Kidney (tissue), 14 donors: Measurements from ENCODE around the gene LEUTX. TPM values are rescaled to one million over a fixed set of nuclear protein-coding genes. Genes with fewer than 3 reads are reported as not detected.
"Not testable (repeated sequence)": the region's sequence is repeated elsewhere in the genome, so short reads cannot be mapped to it uniquely, and the experiment has no call there.

Source experiments
- DNase-seq, 5 donors: peaks; one replicate each; pipeline ENCODE4 v3.0.0-alpha.2; 2013 to 2020
- FAIRE-seq: peaks from 2 replicates; lab custom pipeline; 2012; peaks lifted over from hg19 to GRCh38; lab: Jason Lieb, UNC
- H3K27ac ChIP-seq, 2 donors: one replicate each; pipeline ENCODE4 v1.7.0; 2013; ENCODE audit warnings: low read depth in 2 of 2, low read length in 2 of 2, inconsistent platforms in 1 of 2
- H3K27me3 ChIP-seq: one replicate; pipeline ENCODE4 v1.7.1; 2013; ENCODE audit warnings: low read length, inconsistent platforms; ENCODE audit not compliant: control insufficient read depth, insufficient read depth
- H3K36me3 ChIP-seq, 3 donors: one replicate each; pipeline versions ENCODE4 v1.7.0 to v1.7.1; 2013; ENCODE audit warnings: low read length in 3 of 3, control low read depth in 1 of 3, inconsistent platforms in 1 of 3; ENCODE audit not compliant: insufficient read depth in 3 of 3, control insufficient read depth in 2 of 3
- H3K4me1 ChIP-seq, 3 donors: one replicate each; pipeline versions ENCODE4 v1.7.0 to v1.7.1; 2013; ENCODE audit warnings: low read length in 3 of 3, inconsistent platforms in 1 of 3, low read depth in 1 of 3; ENCODE audit not compliant: control insufficient read depth in 2 of 3, insufficient read depth in 2 of 3
- H3K4me3 ChIP-seq, 3 donors: one replicate each; pipeline versions ENCODE4 v1.7.0 to v1.8.1; 2013; ENCODE audit warnings: low read length in 3 of 3, control low read depth in 1 of 3, inconsistent platforms in 1 of 3
- H3K9ac ChIP-seq, 3 donors: one replicate each; pipeline versions ENCODE4 v1.7.0 to v1.7.1; 2013; ENCODE audit warnings: low read length in 3 of 3, control low read depth in 1 of 3, inconsistent platforms in 1 of 3
- H3K9me3 ChIP-seq, 3 donors: one replicate each; pipeline versions ENCODE4 v1.7.0 to v1.7.1; 2013; ENCODE audit warnings: low read length in 3 of 3, control low read depth in 1 of 3, inconsistent platforms in 1 of 3; ENCODE audit not compliant: control insufficient read depth in 2 of 3, insufficient read depth in 1 of 3
- CTCF ChIP-seq: IDR thresholded peaks from 3 replicates; pipeline ENCODE4 v1.5.1; 2012; ENCODE audit warnings: mild to moderate bottlenecking, moderate library complexity, borderline replicate concordance; ENCODE audit not compliant: insufficient read depth; ENCODE audit errors: extremely low read depth
- intact Hi-C: fragments of 100-400 bp; cut with DNase I; formaldehyde crosslinking; loops from one replicate; pipeline ENCODE4 v1.11.1; 2022
- polyA plus RNA-seq: library from polyadenylated mRNA; stranded (reverse); fragments of 350-450 nt; fragmentation: Illumina TruSeq; extraction: RNeasy Lipid Tissue Mini Kit (QIAGEN cat#74804); gene quantifications from one replicate; pipeline ENCODE4 v1.2.3, GENCODE V29; 2014; ENCODE audit warnings: low read depth, low replicate concordance; ENCODE audit not compliant: insufficient read depth
- total RNA-seq: library from RNA; stranded (reverse); fragmentation: NEBNext Ultra II Directional; extraction: Animal tissue kit (Norgen Biotek cat#: 25700); gene quantifications from one replicate; pipeline ENCODE4 v1.2.1, GENCODE V29; 2021
- donor health status: control.
- donor health status: control.
- donor health status: control.
- donor health status: control.
- donor health status: control.
- donor health status: DM: yes; HTN: yes; CAD: no.
- donor health status: Normal renal cell carcinoma (clear cell type).

The LEUTX gene
- total and polyA plus RNA-seq, 2 donors from 2014 or later: not detected

- no peaks in the 10 kb centered on the region for H3K4me1 ChIP-seq
- DNase-seq (no peak), FAIRE-seq (no peak)
- TF ChIP-seq CTCF: no peak
- no peaks in the 10 kb centered on the region for H3K36me3 ChIP-seq
- H3K4me3 ChIP-seq: no peak overlapping the region
- H3K9ac ChIP-seq: no peak overlapping the region
- no peak overlapping the region for H3K27ac ChIP-seq
- H3K9me3 ChIP-seq: no peaks in the 10 kb centered on the region
- H3K27me3 ChIP-seq: no peaks in the 10 kb centered on the region
- intact Hi-C loops: no loop called here
Measured at GRCh38 chr19:39754544-39754943, 24.1 kb upstream of the LEUTX start.

DNA sequence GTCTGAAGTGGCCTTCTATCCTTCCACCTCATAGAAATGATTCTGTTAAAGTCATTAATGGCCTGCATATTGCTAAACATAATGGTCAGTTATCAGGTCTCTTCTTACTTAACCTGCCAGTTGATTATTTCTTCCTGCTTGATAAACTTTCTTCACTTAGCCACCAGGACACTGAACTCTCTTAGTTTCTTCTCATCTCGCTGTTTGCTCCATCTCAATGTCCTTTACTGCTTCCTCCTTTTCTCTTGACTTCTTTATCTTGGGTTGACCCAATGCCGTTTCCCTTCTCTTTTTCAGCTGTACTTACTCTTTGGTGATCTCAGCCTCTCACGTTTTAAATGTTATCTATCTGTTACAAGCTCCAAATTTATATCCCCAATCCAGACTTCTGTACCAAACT lies 23.7 kb upstream of the LEUTX start:
- DNase-seq (no peak), FAIRE-seq (no peak)
- no peaks in the 10 kb centered on the region for H3K36me3 ChIP-seq
- H3K27me3 ChIP-seq: no peaks in the 10 kb centered on the region
- no peaks in the 10 kb centered on the region for H3K9me3 ChIP-seq
- no peak for TF ChIP-seq CTCF
- no peak overlapping the region for H3K4me3 ChIP-seq
- H3K4me1 ChIP-seq: no peaks in the 10 kb centered on the region
- intact Hi-C loops: no loop called here
- no peak overlapping the region for H3K27ac ChIP-seq
- no peak overlapping the region for H3K9ac ChIP-seq

- Histone ChIP-seq H3K27me3 (no peaks in the 10 kb centered on the region), H3K27ac (no peak overlapping the region), H3K36me3 (no peaks in the 10 kb centered on the region), H3K4me3 (no peak overlapping the region), H3K9me3 (no peaks in the 10 kb centered on the region), H3K9ac (no peak overlapping the region), H3K4me1 (no peaks in the 10 kb centered on the region)
- DNase-seq (no peak), FAIRE-seq (no peak)
- no peak for TF ChIP-seq CTCF
- intact Hi-C loops: no loop called here
Measured at GRCh38 chr19:39759457-39760184, 19.0 kb upstream of the LEUTX start.

GRCh38 chr19:39761851-39762250 lies 16.8 kb upstream of the LEUTX start:
- H3K27me3 ChIP-seq, DNase-seq, FAIRE-seq: not testable (repeated sequence)

More at GRCh38 chr19:39761851-39762250, 16.8 kb upstream of the LEUTX start:
- H3K36me3 ChIP-seq, H3K27ac ChIP-seq, H3K9ac ChIP-seq, intact Hi-C loops, H3K9me3 ChIP-seq, H3K4me3 ChIP-seq, H3K4me1 ChIP-seq: not testable (repeated sequence)
